NOMO-1 (cell line): ENCODE results near the gene TRAP1.
A peak's percentile ranks its signal among the peaks of the same experiment; 100 is the strongest.
"Not testable (repeated sequence)": the region's sequence is repeated elsewhere in the genome, so short reads cannot be mapped to it uniquely, and the experiment has no call there.

Experiments used
- DNase-seq, 2 experiments: peaks; one replicate each; lab custom pipeline; 2025; ENCODE audit not compliant: unreplicated experiment in 2 of 2; lab: John Stamatoyannopoulos, UW

Gene TRAP1

GRCh38 chr16:3674513-3675295, 42.6 kb downstream of the TRAP1 start:
- no peak for DNase-seq

GRCh38 chr16:3673676-3674377, 43.5 kb downstream of the TRAP1 start:
- DNase-seq: no peak

- DNase-seq: no peak
Observed at GRCh38 chr16:3673201-3673600, 44.1 kb downstream of the TRAP1 start.

- DNase-seq: no peak
Observed at GRCh38 chr16:3672571-3673041, 44.7 kb downstream of the TRAP1 start.

GRCh38 chr16:3671424-3671823, 45.9 kb downstream of the TRAP1 start:
- no peak for DNase-seq

GRCh38 chr16:3670711-3671110, 46.6 kb downstream of the TRAP1 start:
- no peak for DNase-seq

GRCh38 chr16:3669082-3669481, 48.2 kb downstream of the TRAP1 start:
- DNase-seq: no peak

- no peak for DNase-seq
Observed at GRCh38 chr16:3668626-3669025, 48.7 kb downstream of the TRAP1 start.

GRCh38 chr16:3665508-3665907, 51.8 kb downstream of the TRAP1 start:
- no peak for DNase-seq

- DNase-seq: no peak
Observed at GRCh38 chr16:3664187-3664896, 53.0 kb downstream of the TRAP1 start.

GRCh38 chr16:3662601-3663000, 54.7 kb downstream of the TRAP1 start:
- DNase-seq: no peak

GRCh38 chr16:3661922-3662321, 55.4 kb downstream of the TRAP1 start:
- no peak for DNase-seq

- no peak for DNase-seq
Observed at GRCh38 chr16:3661311-3661710, 56.0 kb downstream of the TRAP1 start.

- no peak for DNase-seq
Observed at GRCh38 chr16:3659251-3659650, 58.1 kb downstream of the TRAP1 start.

GRCh38 chr16:3656491-3657468, 60.5 kb downstream of the TRAP1 start:
- no peak for DNase-seq

GRCh38 chr16:3656160-3656490, 61.2 kb downstream of the TRAP1 start:
- not testable (repeated sequence) for DNase-seq

- no peak for DNase-seq
Observed at GRCh38 chr16:3655396-3656159, 61.7 kb downstream of the TRAP1 start.

GRCh38 chr16:3655030-3655395, 62.3 kb downstream of the TRAP1 start:
- no peak for DNase-seq

GRCh38 chr16:3654249-3654991, 62.9 kb downstream of the TRAP1 start, which contains the start of gene DNASE1:
Gene DNASE1, plus strand, starts transcription at chr16:3654691. Its CDS starts 683 bp downstream, at chr16:3655374.
- peak; percentile 8 to 50 for DNase-seq
